Epithelial cell of esophagus (primary cell): Measurements from ENCODE around the gene NMUR2.

ENCODE experiments used
- DNase-seq: peaks from one replicate; pipeline ENCODE4 v3.0.0; 2010; ENCODE audit warnings: low read depth
- H3K4me3 ChIP-seq: 2 replicates; pipeline ENCODE4 v1.5.1; 2011; ENCODE audit warnings: mild to moderate bottlenecking, low read length, control low read depth
- CTCF ChIP-seq: IDR thresholded peaks from 2 replicates; pipeline ENCODE4 v1.5.1; 2011; ENCODE audit warnings: low read depth, mild to moderate bottlenecking, low read length, control low read depth, inconsistent platforms; ENCODE audit not compliant: insufficient read depth; ENCODE audit errors: missing control alignments

The NMUR2 gene

GRCh38 chr5:152393441-152393840 lies 11.6 kb downstream of the NMUR2 start:
- no peak overlapping the region for H3K4me3 ChIP-seq
- no peak for DNase-seq
- no peak for TF ChIP-seq CTCF

GRCh38 chr5:152389208-152389849 lies 15.8 kb downstream of the NMUR2 start:
- no peak for TF ChIP-seq CTCF
- H3K4me3 ChIP-seq, result no peak overlapping the region
- no peak for DNase-seq

- no peak for DNase-seq
- no peak overlapping the region for H3K4me3 ChIP-seq
- TF ChIP-seq CTCF, result no peak
Observed at GRCh38 chr5:152388610-152389009, 16.5 kb downstream of the NMUR2 start.

GRCh38 chr5:152380415-152381123 lies 24.5 kb downstream of the NMUR2 start:
- TF ChIP-seq CTCF, result no peak
- no peak for DNase-seq

GRCh38 chr5:152379331-152379730 lies 25.7 kb downstream of the NMUR2 start:
- no peak for TF ChIP-seq CTCF
- H3K4me3 ChIP-seq, result no peak overlapping the region
- DNase-seq, result no peak

More at GRCh38 chr5:152380415-152381123, 24.5 kb downstream of the NMUR2 start:
- H3K4me3 ChIP-seq, result no peak overlapping the region

GRCh38 chr5:152378730-152379129 lies 26.3 kb downstream of the NMUR2 start:
- no peak for TF ChIP-seq CTCF
- DNase-seq, result peak; percentile 4
- no peak overlapping the region for H3K4me3 ChIP-seq
